GM12878 (cell line): ENCODE data around the gene ZNF552. TPM values are rescaled to one million over a fixed set of nuclear protein-coding genes. Genes with fewer than 3 reads are reported as not detected.
A peak's percentile ranks its signal among the peaks of the same experiment; 100 is the strongest.

Experiments used
- CBFB ChIP-seq: IDR thresholded peaks from 2 replicates; pipeline ENCODE4 v1.6.1; 2016; ENCODE audit warnings: antibody characterized with exemption, low read depth
- CHD2 ChIP-seq: IDR thresholded peaks from 2 replicates; pipeline ENCODE4 v1.6.1; 2011; ENCODE audit warnings: low read depth, low read length, improper control_type of control experiment, borderline replicate concordance
- DPF2 ChIP-seq: fragments of 450-650 bp; IDR thresholded peaks from 2 replicates; pipeline ENCODE4 v1.6.1; 2017; ENCODE audit warnings: mild to moderate bottlenecking
- EGR1 ChIP-seq, 2 experiments: IDR thresholded peaks; 1 replicate in 1 of 2; 2 replicates in 1 of 2; pipeline ENCODE4 v1.6.1; 2011 to 2012; ENCODE audit warnings: low read depth in 2 of 2, low read length in 2 of 2, borderline replicate concordance in 1 of 2, mild to moderate bottlenecking in 1 of 2, moderate library complexity in 1 of 2
- HCFC1 ChIP-seq: fragments of 150-350 bp; IDR thresholded peaks from 2 replicates; pipeline ENCODE4 v1.6.1; 2014; ENCODE audit warnings: low read length
- IKZF1 ChIP-seq: fragments of 450-650 bp; conservative IDR thresholded peaks from 2 replicates; pipeline ENCODE4 v1.6.1; 2017; ENCODE audit warnings: antibody characterized with exemption, mild to moderate bottlenecking
- KDM1A ChIP-seq: fragments of 200-600 bp; sonication (generic); IDR thresholded peaks from 2 replicates; pipeline ENCODE4 v1.6.1; 2016; ENCODE audit warnings: borderline replicate concordance
- LARP7 ChIP-seq: fragments of 450-650 bp; IDR thresholded peaks from 2 replicates; pipeline ENCODE4 v1.6.1; 2017; ENCODE audit warnings: mild to moderate bottlenecking
- MAX ChIP-seq: IDR thresholded peaks from 2 replicates; pipeline ENCODE4 v1.6.1; 2012; ENCODE audit warnings: low read depth, low read length, improper control_type of control experiment
- MEF2B ChIP-seq: fragments of 450-650 bp; IDR thresholded peaks from 2 replicates; pipeline ENCODE4 v1.6.1; 2018; ENCODE audit warnings: mild to moderate bottlenecking, moderate library complexity; ENCODE audit not compliant: partially characterized antibody, poor library complexity, severe bottlenecking
- MLLT1 ChIP-seq: fragments of 450-650 bp; IDR thresholded peaks from 2 replicates; pipeline ENCODE4 v1.6.1; 2016; ENCODE audit warnings: mild to moderate bottlenecking
- MXI1 ChIP-seq: fragments of 150-350 bp; IDR thresholded peaks from 2 replicates; pipeline ENCODE4 v1.6.1; 2011; ENCODE audit warnings: low read depth, mild to moderate bottlenecking, inconsistent platforms, low read length, improper control_type of control experiment
- MYC ChIP-seq: IDR thresholded peaks from 2 replicates; pipeline ENCODE4 v1.6.1; 2011; ENCODE audit warnings: mild to moderate bottlenecking, low read length, moderate library complexity, inconsistent platforms; ENCODE audit not compliant: insufficient read depth, insufficient replicate concordance, insufficient read length, severe bottlenecking
- NBN ChIP-seq: fragments of 450-650 bp; IDR thresholded peaks from 2 replicates; pipeline ENCODE4 v1.6.1; 2016
- NR2C1 ChIP-seq: fragments of 450-650 bp; IDR thresholded peaks from 2 replicates; pipeline ENCODE4 v1.6.1; 2017; ENCODE audit warnings: antibody characterized with exemption, mild to moderate bottlenecking, moderate library complexity
- NR2F1 ChIP-seq: fragments of 450-650 bp; conservative IDR thresholded peaks from 2 replicates; pipeline ENCODE4 v1.6.1; 2017; ENCODE audit warnings: mild to moderate bottlenecking
- PAX5 ChIP-seq: IDR thresholded peaks from 2 replicates; pipeline ENCODE4 v1.6.1; 2011; ENCODE audit warnings: low read depth, low read length, borderline replicate concordance
- PML ChIP-seq: IDR thresholded peaks from 2 replicates; pipeline ENCODE4 v1.6.1; 2012; ENCODE audit warnings: low read length, inconsistent platforms
- RELA ChIP-seq: fragments of 450-650 bp; IDR thresholded peaks from 2 replicates; pipeline ENCODE4 v1.8.0; 2014; ENCODE audit warnings: borderline replicate concordance; ENCODE audit not compliant: partially characterized antibody
- SIN3A ChIP-seq: IDR thresholded peaks from 2 replicates; pipeline ENCODE4 v1.6.1; 2012; ENCODE audit warnings: low read depth, low read length, improper control_type of control experiment
- SIX5 ChIP-seq: IDR thresholded peaks from 2 replicates; pipeline ENCODE4 v1.6.1; 2011; ENCODE audit warnings: mild to moderate bottlenecking, low read depth, low read length, moderate library complexity; ENCODE audit not compliant: severe bottlenecking
- SKIL ChIP-seq: fragments of 450-650 bp; IDR thresholded peaks from 2 replicates; pipeline ENCODE4 v1.6.1; 2017; ENCODE audit warnings: mild to moderate bottlenecking, low read depth, inconsistent platforms; ENCODE audit not compliant: poor library complexity, severe bottlenecking
- SUPT20H ChIP-seq: IDR thresholded peaks from 2 replicates; pipeline ENCODE4 v1.6.1; 2011; ENCODE audit warnings: low read depth, mild to moderate bottlenecking, low read length, moderate library complexity, borderline replicate concordance; ENCODE audit not compliant: control insufficient read depth
- ZNF384 ChIP-seq: IDR thresholded peaks from 2 replicates; pipeline ENCODE4 v1.6.1; 2012; ENCODE audit warnings: low read depth, mild to moderate bottlenecking, low read length, improper control_type of control experiment, borderline replicate concordance
- polyA plus RNA-seq, 11 experiments: library from polyadenylated mRNA; depleted of rRNA in 4 of 11; unstranded in 6 of 11; stranded (reverse) in 5 of 11; fragments of >200 nt; fragmentation: Nextera tagmentation in 4 of 11; fragmentation: Illumina TruSeq in 1 of 11; extraction: Ambion mirVana in 4 of 11; extraction: Trizol in 1 of 11; gene quantifications; 1 replicate in 1 of 11; 2 replicates in 10 of 11; pipeline versions ENCODE4 v1.2.1 to v1.2.3, GENCODE V29; 2011 to 2016; ENCODE audit warnings: inconsistent platforms in 2 of 11, missing spikeins in 2 of 11, low read depth in 1 of 11
- total RNA-seq, 4 experiments: library from RNA; depleted of rRNA in 3 of 4; stranded (reverse); fragments of >200 nt in 3 of 4; fragmentation: Illumina TruSeq in 1 of 4; extraction: Trizol in 1 of 4; gene quantifications; 2 replicates each; pipeline versions ENCODE4 v1.2.1 to v1.2.3, GENCODE V29; 2013 to 2021
- TF ChIP-seq, protein P1 (sequence below), 3 experiments: IDR thresholded peaks in 2 of 3; conservative IDR thresholded peaks in 1 of 3; 2 replicates each; pipeline ENCODE4 v1.5.1; 2011; ENCODE audit warnings: low read depth in 3 of 3, low read length in 3 of 3, mild to moderate bottlenecking in 3 of 3, control low read depth in 2 of 3, moderate library complexity in 2 of 3, inconsistent platforms in 1 of 3, mixed read lengths in 1 of 3; ENCODE audit not compliant: control insufficient read depth in 2 of 3, insufficient read depth in 1 of 3; ENCODE audit errors: extremely low read depth in 1 of 3

Gene ZNF552
- total and polyA plus RNA-seq, 10 of the 15 experiments (the other 5 are each of a cell fraction or from before 2014, with no cell fraction given) = 3.6 to 13.3 (median 8.0) TPM

- TF ChIP-seq NR2C1 (peak; percentile 83), CBFB (peak; percentile 16; the same call in 1 of the 2 replicates), CHD2 (peak; percentile 81; the same call in 1 of the 2 replicates), MYC (peak; percentile 82), SIX5 (peak; percentile 56), MEF2B (peak; percentile 16), EGR1 (IDR thresholded peaks at IDR 0.05; ENCODE audit: borderline replicate concordance in 1 of 2, low read depth in 2 of 2, low read length in 2 of 2) (no peak), KDM1A (no peak), SUPT20H (no peak), IKZF1 (peak; percentile 72), DPF2 (peak; percentile 77), MLLT1 (0 out of 2 replicates have a peak, but pooled peaks have one; percentile 35), PML (peak; percentile 64), MXI1 (peak; percentile 98), SKIL (no peak), PAX5 (no peak), HCFC1 (peak; percentile 74), NR2F1 (peak; percentile 64), LARP7 (peak; percentile 70; the same call in 1 of the 2 replicates), ZNF384 (0 out of 2 replicates have a peak, but pooled peaks have one; percentile 8), RELA (peak; percentile 22), MAX (peak; percentile 93), SIN3A (peak; percentile 82; the same call in 1 of the 2 replicates), NBN (peak; percentile 24; the same call in 1 of the 2 replicates)
- TF ChIP-seq, protein P1, sequence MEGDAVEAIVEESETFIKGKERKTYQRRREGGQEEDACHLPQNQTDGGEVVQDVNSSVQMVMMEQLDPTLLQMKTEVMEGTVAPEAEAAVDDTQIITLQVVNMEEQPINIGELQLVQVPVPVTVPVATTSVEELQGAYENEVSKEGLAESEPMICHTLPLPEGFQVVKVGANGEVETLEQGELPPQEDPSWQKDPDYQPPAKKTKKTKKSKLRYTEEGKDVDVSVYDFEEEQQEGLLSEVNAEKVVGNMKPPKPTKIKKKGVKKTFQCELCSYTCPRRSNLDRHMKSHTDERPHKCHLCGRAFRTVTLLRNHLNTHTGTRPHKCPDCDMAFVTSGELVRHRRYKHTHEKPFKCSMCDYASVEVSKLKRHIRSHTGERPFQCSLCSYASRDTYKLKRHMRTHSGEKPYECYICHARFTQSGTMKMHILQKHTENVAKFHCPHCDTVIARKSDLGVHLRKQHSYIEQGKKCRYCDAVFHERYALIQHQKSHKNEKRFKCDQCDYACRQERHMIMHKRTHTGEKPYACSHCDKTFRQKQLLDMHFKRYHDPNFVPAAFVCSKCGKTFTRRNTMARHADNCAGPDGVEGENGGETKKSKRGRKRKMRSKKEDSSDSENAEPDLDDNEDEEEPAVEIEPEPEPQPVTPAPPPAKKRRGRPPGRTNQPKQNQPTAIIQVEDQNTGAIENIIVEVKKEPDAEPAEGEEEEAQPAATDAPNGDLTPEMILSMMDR (IDR thresholded peaks at IDR 0.05 in 2 of 3, conservative IDR thresholded peaks at IDR 0.05 in 1 of 3; ENCODE audit: control insufficient read depth in 2 of 3, extremely low read depth in 1 of 3, insufficient read depth in 1 of 3, low read depth in 3 of 3, low read length in 3 of 3) = peak in 1 of 3 experiments; percentile 32; a peak in 1 of 6 replicates
These were observed 4.9 kb upstream of the ZNF552 start (continued) for GRCh38 chr19:57819475-57820148.
